GM23248 (cell line): ENCODE results near the gene RAD51B. TPM values are rescaled to one million over a fixed set of nuclear protein-coding genes. Genes with fewer than 3 reads are reported as not detected.

ENCODE experiments used
- DNase-seq: peaks from one replicate; pipeline ENCODE4 v3.0.0-alpha.2; 2015
- H2AFZ ChIP-seq: fragments of 200-600 bp; sonication (generic); 2 replicates; pipeline ENCODE4 v1.6.1; 2016; ENCODE audit warnings: antibody characterized with exemption
- H3F3A ChIP-seq: fragments of 200-600 bp; sonication (generic); 2 replicates; pipeline ENCODE4 v1.6.1; 2016; ENCODE audit warnings: mild to moderate bottlenecking, antibody characterized with exemption, mixed run types; ENCODE audit not compliant: insufficient read depth
- H3K27ac ChIP-seq: fragments of 200-600 bp; sonication (generic); 2 replicates; pipeline ENCODE4 v1.5.1; 2016; ENCODE audit warnings: mild to moderate bottlenecking
- H3K27me3 ChIP-seq: fragments of 200-600 bp; sonication (generic); replicated peaks from 2 replicates; pipeline ENCODE4 v1.6.1; 2016; ENCODE audit warnings: mild to moderate bottlenecking; ENCODE audit not compliant: insufficient read depth
- H3K36me3 ChIP-seq: fragments of 200-600 bp; sonication (generic); 2 replicates; pipeline ENCODE4 v1.6.1; 2016; ENCODE audit warnings: low read depth, mild to moderate bottlenecking
- H3K4me1 ChIP-seq: fragments of 200-600 bp; sonication (generic); 2 replicates; pipeline ENCODE4 v1.6.1; 2016; ENCODE audit warnings: mild to moderate bottlenecking; ENCODE audit not compliant: insufficient read depth
- H3K4me2 ChIP-seq: fragments of 200-600 bp; sonication (generic); one replicate; pipeline ENCODE4 v1.6.1; 2016; ENCODE audit warnings: mild to moderate bottlenecking; ENCODE audit not compliant: unreplicated experiment
- H3K4me3 ChIP-seq: fragments of 200-600 bp; sonication (generic); 2 replicates; pipeline ENCODE4 v1.5.1; 2016; ENCODE audit warnings: mild to moderate bottlenecking
- H3K79me2 ChIP-seq: fragments of 200-600 bp; sonication (generic); 2 replicates; pipeline ENCODE4 v1.6.1; 2016; ENCODE audit warnings: mild to moderate bottlenecking; ENCODE audit not compliant: insufficient read depth
- H3K9ac ChIP-seq: fragments of 200-600 bp; sonication (generic); 2 replicates; pipeline ENCODE4 v1.6.1; 2016; ENCODE audit warnings: mild to moderate bottlenecking
- H3K9me2 ChIP-seq: fragments of 200-600 bp; sonication (generic); 2 replicates; pipeline ENCODE4 v1.6.1; 2016; ENCODE audit warnings: mixed run types, mild to moderate bottlenecking, moderate library complexity; ENCODE audit not compliant: insufficient read depth
- H3K9me3 ChIP-seq: fragments of 200-600 bp; sonication (generic); one replicate; pipeline ENCODE4 v1.6.1; 2017; ENCODE audit warnings: low read depth
- H4K20me1 ChIP-seq: fragments of 200-600 bp; sonication (generic); 2 replicates; pipeline ENCODE4 v1.6.0; 2016; ENCODE audit not compliant: insufficient read depth
- EZH2 ChIP-seq: fragments of 200-600 bp; sonication (generic); IDR thresholded peaks from 2 replicates; pipeline ENCODE4 v1.6.1; 2018; ENCODE audit warnings: antibody characterized with exemption, mild to moderate bottlenecking; ENCODE audit not compliant: insufficient read depth, poor library complexity, severe bottlenecking
- EZH2phosphoT487 ChIP-seq: fragments of 200-600 bp; sonication (generic); IDR thresholded peaks from 2 replicates; pipeline ENCODE4 v1.6.1; 2018; ENCODE audit warnings: antibody characterized with exemption, moderate library complexity, mild to moderate bottlenecking, low read depth; ENCODE audit not compliant: insufficient read depth
- WGBS, 2 experiments: methylation state at CpG; one replicate each; pipeline ENCODE4 v1.1.6; 2015 to 2017; ENCODE audit warnings: low lambda C conversion rate in 2 of 2, low coverage in 1 of 2; ENCODE audit errors: missing lambda C conversion rate in 2 of 2; 5-methylcytosine and 5-hydroxymethylcytosine counted together
- in situ Hi-C: fragments of 300-500 bp; cut with MboI; formaldehyde crosslinking; loops from 2 replicates; pipeline ENCODE4 v1.15.0; 2020
- polyA plus RNA-seq: library from polyadenylated mRNA; unstranded; fragments of >200 nt; fragmentation: Nextera tagmentation; extraction: Ambion mirVana; gene quantifications from 2 replicates; pipeline ENCODE4 v1.2.1, GENCODE V29; 2016
- total RNA-seq: library from RNA; depleted of rRNA; stranded (reverse); fragments of >200 nt; shearing (Covaris generic); gene quantifications from 2 replicates; pipeline ENCODE4 v1.2.3, GENCODE V29; 2014

Gene RAD51B
- total and polyA plus RNA-seq, 2 experiments from 2014 or later = 4.0 to 8.8 TPM

- Histone ChIP-seq H4K20me1 (no peaks in the 10 kb centered on the region), H3K79me2 (no peaks in the 10 kb centered on the region), H3K9ac (no peak overlapping the region), H3K27ac (no peak overlapping the region), H3K9me3 (no peaks in the 10 kb centered on the region), H3K4me2 (no peak overlapping the region), H3K9me2 (no peaks in the 10 kb centered on the region), H3K4me3 (no peak overlapping the region), H3K27me3 (no peaks in the 10 kb centered on the region), H3F3A (peaks cover 2% of the 10 kb centered on the region; the same call in 1 of the 2 replicates), H2AFZ (no peak overlapping the region), H3K36me3 (no peaks in the 10 kb centered on the region), H3K4me1 (peaks cover 2% of the 10 kb centered on the region)
- no peak for TF ChIP-seq EZH2
- no peak for TF ChIP-seq EZH2phosphoT487
- 95 to 96% methylated on average over 3 of the region's 3 CpGs for WGBS, 2 experiments
- in situ Hi-C loops = no loop called here
- DNase-seq = no peak
Measured at GRCh38 chr14:67957946-67958345, 138.4 kb downstream of the RAD51B start.

GRCh38 chr14:67961676-67962075, 142.1 kb downstream of the RAD51B start:
- DNase-seq = no peak
- no peak overlapping the region for H3K4me2 ChIP-seq
- no peak overlapping the region for H3K9ac ChIP-seq
- no peaks in the 10 kb centered on the region for H3K9me2 ChIP-seq
- no peak overlapping the region for H3K4me3 ChIP-seq
- TF ChIP-seq EZH2phosphoT487 = no peak
- H3K4me1 ChIP-seq = peaks cover 17% of the 10 kb centered on the region
- 83 to 85% methylated on average over 2 of the region's 2 CpGs for WGBS, 2 experiments
- H4K20me1 ChIP-seq = no peaks in the 10 kb centered on the region
- H3K79me2 ChIP-seq = no peaks in the 10 kb centered on the region
- no peaks in the 10 kb centered on the region for H3K9me3 ChIP-seq
- peaks cover 7% of the 10 kb centered on the region; the same call in 1 of the 2 replicates for H3F3A ChIP-seq
- H3K27me3 ChIP-seq = no peaks in the 10 kb centered on the region
- no peaks in the 10 kb centered on the region for H3K36me3 ChIP-seq
- no peak overlapping the region for H2AFZ ChIP-seq
- no peak overlapping the region for H3K27ac ChIP-seq
- in situ Hi-C loops = no loop called here

- H3K4me2 ChIP-seq = no peak overlapping the region
- DNase-seq = no peak
- H2AFZ ChIP-seq = no peak overlapping the region
- H3K79me2 ChIP-seq = no peaks in the 10 kb centered on the region
- peaks cover 7% of the 10 kb centered on the region; the same call in 1 of the 2 replicates for H3F3A ChIP-seq
- H3K27me3 ChIP-seq = no peaks in the 10 kb centered on the region
- H3K4me3 ChIP-seq = no peak overlapping the region
- no peaks in the 10 kb centered on the region for H3K9me3 ChIP-seq
- H4K20me1 ChIP-seq = no peaks in the 10 kb centered on the region
- H3K4me1 ChIP-seq = peaks cover 17% of the 10 kb centered on the region
- H3K9me2 ChIP-seq = no peaks in the 10 kb centered on the region
- H3K9ac ChIP-seq = no peak overlapping the region
- no peak overlapping the region for H3K27ac ChIP-seq
- WGBS, 2 experiments = 97 to 100% methylated on average over 2 of the region's 2 CpGs
- in situ Hi-C loops = no loop called here
- H3K36me3 ChIP-seq = no peaks in the 10 kb centered on the region
- no peak for TF ChIP-seq EZH2
- TF ChIP-seq EZH2phosphoT487 = no peak
Measured at GRCh38 chr14:67962215-67962644, 142.7 kb downstream of the RAD51B start.

- no peak for TF ChIP-seq EZH2
- TF ChIP-seq EZH2phosphoT487 = no peak
- H3K4me3 ChIP-seq = peak overlapping the region; percentile 45
- 20 to 22% methylated on average over 2 of the region's 2 CpGs for WGBS, 2 experiments
- H3K9me2 ChIP-seq = no peaks in the 10 kb centered on the region
- H3K36me3 ChIP-seq = no peaks in the 10 kb centered on the region
- H3K4me2 ChIP-seq = peak overlapping the region; percentile 76
- no peak for DNase-seq
- H3F3A ChIP-seq = peaks cover 7% of the 10 kb centered on the region; the same call in 1 of the 2 replicates
- H3K9ac ChIP-seq = peak overlapping the region; percentile 57
- H3K79me2 ChIP-seq = no peaks in the 10 kb centered on the region
- in situ Hi-C loops = no loop called here
- no peaks in the 10 kb centered on the region for H3K9me3 ChIP-seq
- peak overlapping the region; percentile 51; the same call in 1 of the 2 replicates for H3K27ac ChIP-seq
- H2AFZ ChIP-seq = peak overlapping the region; percentile 43
- no peaks in the 10 kb centered on the region for H3K27me3 ChIP-seq
- no peaks in the 10 kb centered on the region for H4K20me1 ChIP-seq
- H3K4me1 ChIP-seq = peaks cover 17% of the 10 kb centered on the region
Measured at GRCh38 chr14:67963545-67963944, 144.0 kb downstream of the RAD51B start.
